Measurements from ENCODE around the gene EPN3.

DNA sequence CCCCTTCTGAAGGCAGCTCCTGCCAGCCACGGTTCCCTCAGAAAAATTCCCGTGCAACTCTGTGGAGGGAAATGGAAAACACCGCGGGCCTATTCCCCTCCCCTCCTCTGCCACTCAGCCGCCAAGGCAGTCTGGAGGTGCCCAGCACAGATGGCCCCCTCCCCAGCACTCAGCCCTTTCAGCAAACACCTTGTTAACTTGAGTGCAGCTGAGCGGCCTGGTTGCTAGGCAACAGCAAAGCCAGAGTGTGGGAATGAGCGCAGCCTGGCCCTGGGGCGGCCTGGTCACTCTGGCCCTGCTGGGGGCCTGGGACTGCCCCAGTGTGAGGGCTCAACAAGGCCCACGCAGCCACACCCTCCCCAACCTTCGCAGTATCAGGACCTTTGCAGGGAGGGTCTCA lies 60.8 kb downstream of the EPN3 start:
- TF ChIP-seq POLR2AphosphoS5 (IDR thresholded peaks at IDR 0.05) (no peak), CTCF (IDR thresholded peaks at IDR 0.05) (no peak), EP300 (IDR thresholded peaks at IDR 0.05) (no peak), POLR2A (IDR thresholded peaks at IDR 0.05; ENCODE audit: low read depth) (no peak)
